GM18907 (cell line): ENCODE measurements around the gene DUOXA1.
"Not testable (repeated sequence)": the region's sequence is repeated elsewhere in the genome, so short reads cannot be mapped to it uniquely, and the experiment has no call there.

Experiments
- ATAC-seq: cut with Tn5 transposase; IDR thresholded peaks from one replicate; pipeline ENCODE4 v1.9.1; 2021; ENCODE audit warnings: mild to moderate bottlenecking, moderate library complexity; ENCODE audit not compliant: unreplicated experiment

The DUOXA1 gene

GRCh38 chr15:45114076-45114750, 15.5 kb downstream of the DUOXA1 start, which contains the start of the genes DUOX2 and DUOXA2:
Gene DUOX2 (minus strand): TSS chr15:45114172. CDS start chr15:45113411, 761 bp downstream.
Gene DUOXA2 (plus strand): TSS chr15:45114326. CDS start chr15:45114606, 280 bp downstream.
- ATAC-seq = no peak

DNA sequence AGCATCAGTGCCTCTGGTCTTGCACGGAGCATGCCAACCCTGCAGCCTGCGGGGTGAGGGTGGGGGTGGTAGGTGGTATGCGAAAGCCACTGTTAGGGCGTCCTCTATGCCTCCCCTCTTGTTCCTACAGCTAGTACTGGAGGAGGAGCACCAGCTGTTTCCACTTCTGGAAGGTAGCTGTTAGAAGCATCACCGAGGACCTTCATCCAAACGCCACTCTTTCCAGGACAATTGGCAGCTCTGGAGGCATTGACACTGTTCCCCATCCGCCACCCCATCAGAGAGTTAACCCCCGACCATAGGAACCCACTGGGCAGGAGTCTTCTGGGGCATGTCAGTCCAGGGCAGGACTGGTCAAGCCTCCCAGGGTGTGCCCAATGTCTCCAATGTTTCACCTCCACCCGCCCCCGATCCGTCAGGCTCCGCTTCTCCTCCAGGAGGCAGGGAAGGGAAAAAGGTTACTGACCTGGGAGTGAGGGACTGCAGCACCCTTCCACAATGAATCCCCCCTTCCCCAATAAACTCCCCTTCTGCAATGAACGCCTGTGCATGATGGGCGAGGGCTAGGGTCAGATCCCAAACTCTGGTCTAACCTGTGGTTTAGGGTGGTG, 16.2 kb downstream of the DUOXA1 start:
- no peak for ATAC-seq

- ATAC-seq = no peak
These were observed 16.9 kb downstream of the DUOXA1 start for GRCh38 chr15:45112591-45113379.

- no peak for ATAC-seq
These were observed 17.5 kb downstream of the DUOXA1 start for GRCh38 chr15:45112143-45112590.

GRCh38 chr15:45111390-45112142, 18.1 kb downstream of the DUOXA1 start:
- no peak for ATAC-seq

DNA sequence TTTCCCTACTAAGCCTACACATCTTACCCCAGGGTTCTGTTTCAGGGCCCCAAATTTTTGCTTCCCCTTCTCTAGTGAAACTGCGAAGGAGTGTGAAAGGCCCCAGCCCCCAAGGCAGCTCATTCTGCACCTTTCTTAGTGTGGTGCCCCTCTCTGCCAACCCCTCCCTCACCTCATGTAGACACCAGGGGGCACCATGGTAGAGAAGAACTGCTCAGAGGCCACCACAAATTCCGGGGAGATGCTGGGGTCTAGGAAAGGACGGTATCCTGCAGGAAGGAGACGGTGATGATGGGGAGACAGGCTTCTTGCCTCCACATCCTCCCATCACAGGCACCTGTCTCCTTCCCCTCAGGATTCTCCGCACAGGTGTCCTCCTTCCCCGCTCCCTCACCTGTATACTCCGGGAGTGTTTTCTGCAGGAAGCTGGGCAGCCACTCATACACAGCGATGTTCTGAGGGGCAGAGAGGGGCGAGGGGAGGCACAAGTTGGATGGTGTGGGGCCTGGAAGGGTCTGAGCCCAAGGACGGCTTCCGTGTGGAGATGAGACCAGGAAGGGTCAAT, 19.3 kb downstream of the DUOXA1 start:
- ATAC-seq = no peak

DNA sequence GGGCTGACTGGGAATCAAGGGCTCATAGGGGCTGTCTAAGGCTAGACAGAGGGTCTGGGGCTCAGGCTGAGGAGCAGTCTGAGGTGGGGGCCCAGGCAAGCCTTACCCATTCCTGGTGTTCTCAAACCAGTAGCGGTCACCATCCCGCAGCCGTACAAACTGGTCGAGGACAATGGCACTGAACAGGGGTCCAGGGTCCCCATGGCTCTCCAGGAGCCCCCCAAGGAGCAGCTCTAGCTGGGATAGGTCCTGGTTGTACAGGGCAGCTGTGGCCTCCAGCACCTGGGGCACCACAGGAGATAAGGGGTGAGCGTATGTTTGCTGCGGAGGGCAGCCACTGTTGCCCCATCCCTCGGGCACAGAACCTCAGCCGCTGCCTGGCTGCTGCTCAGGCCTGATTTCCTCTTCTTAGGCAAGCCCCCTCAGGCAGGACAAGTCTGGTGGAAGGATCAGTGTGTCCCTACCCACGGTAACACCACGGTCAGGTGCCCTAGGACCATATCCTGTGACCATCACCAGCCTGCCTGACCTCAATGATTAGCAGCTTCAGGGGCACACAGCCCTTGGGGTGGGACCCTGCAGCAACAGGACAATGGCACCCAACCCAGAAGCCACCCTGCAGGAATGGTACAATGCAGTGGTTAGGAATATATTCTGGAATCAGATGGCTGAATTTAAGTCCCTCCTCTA, 21.6 kb downstream of the DUOXA1 start:
- ATAC-seq = no peak

- ATAC-seq = no peak
These were observed 23.5 kb downstream of the DUOXA1 start for GRCh38 chr15:45106002-45106790.

GRCh38 chr15:45105586-45105985, 24.1 kb downstream of the DUOXA1 start:
- no peak for ATAC-seq

DNA sequence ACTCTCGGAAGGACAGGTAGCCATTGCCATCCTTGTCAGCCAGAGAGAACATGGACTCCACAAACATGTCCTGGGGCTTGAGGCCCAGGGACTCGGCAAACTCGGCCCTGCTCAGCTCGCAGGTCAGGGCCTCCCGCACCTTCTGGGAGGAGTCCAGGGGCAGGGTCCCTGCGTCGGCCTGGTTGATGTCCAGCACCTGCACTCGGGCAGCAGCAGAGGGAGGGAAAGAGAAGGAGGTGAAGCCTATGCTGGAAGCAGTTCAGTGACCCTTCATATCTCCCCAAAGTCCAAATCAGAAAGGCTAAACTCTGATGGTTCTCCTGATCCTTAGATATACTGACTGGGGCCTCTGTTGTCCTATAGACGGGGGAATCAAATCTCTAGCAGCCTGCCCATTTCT, 25.5 kb downstream of the DUOXA1 start:
- ATAC-seq = not testable (repeated sequence)

DNA sequence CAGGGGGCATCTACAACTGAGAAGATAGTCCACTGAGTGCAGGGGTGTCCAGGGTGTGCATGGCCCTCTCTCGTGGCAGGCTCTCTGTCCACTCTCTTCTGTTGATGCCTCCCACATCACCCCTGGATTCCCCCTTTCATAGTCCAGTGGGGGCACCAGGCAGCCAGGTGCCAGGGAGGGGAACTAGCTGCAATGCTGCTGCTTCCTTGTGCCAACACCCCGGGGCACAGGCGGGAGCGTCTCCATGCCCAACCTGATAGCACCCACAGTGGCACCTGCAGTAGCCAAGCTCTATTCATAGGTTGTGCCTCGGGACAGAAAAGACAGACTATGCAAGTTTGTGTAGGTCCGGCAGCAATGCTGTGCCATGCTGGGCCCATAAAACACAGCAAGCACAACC, 27.5 kb downstream of the DUOXA1 start:
- ATAC-seq = no peak

GRCh38 chr15:45101749-45102148, 27.9 kb downstream of the DUOXA1 start:
- no peak for ATAC-seq

DNA sequence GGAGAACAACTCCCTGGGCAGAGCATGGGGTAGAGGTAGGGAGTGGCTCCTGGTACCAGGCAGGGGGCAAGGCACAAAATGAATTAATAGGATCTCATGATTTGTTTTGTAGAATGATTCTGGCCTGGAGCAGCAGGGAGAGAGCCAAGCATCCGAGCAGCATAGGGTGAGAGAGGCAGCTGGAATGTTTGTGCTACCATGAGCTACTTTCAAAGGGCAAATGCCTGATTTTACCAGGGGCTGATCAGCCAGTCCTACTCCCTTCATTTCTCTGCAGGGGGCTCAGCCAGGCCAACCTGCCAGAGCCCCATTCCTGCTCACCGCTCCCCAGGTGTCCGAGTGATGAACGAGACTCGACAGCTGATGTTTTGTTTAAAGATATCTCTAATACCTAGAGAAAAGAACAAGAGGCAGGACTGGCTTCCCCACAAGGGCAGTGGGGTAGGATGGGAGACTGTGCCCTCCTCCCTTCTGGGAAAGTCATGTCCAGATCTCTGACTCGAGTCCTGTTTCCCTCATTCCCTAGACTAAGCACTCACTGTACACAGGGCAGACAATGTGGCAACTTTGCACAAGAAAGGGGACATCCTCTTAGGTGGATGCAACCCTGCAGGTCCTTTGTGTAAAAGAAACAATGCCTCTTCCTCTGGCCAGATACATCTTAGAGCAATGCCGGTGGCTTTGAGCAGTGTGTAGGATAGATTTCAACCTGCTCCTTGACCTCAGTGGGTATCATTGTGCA, 28.6 kb downstream of the DUOXA1 start:
- ATAC-seq = no peak

GRCh38 chr15:45099549-45100165, 30.0 kb downstream of the DUOXA1 start:
- ATAC-seq = no peak

GRCh38 chr15:45097466-45097865, 32.2 kb downstream of the DUOXA1 start:
- no peak for ATAC-seq

DNA sequence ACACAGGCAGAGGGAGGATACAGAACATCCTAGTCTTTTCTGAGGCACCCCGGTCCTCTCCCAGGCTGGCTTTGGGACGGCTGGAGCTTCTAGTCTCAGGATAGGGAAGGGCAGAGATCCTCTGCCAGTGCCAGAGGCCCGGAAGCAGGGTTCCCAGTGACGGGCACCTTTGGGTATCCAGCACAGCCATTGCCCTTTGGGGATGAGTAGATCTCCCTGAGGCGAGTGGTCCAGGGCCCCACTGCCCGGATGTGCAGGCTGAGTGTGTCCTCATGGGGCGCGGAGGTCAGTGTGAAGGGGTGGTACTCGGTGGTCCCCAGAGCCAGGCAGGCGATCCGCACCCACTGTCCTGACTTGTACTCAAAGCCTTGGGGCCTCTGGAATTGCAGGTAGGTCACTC, 34.0 kb downstream of the DUOXA1 start:
- no peak for ATAC-seq

DNA sequence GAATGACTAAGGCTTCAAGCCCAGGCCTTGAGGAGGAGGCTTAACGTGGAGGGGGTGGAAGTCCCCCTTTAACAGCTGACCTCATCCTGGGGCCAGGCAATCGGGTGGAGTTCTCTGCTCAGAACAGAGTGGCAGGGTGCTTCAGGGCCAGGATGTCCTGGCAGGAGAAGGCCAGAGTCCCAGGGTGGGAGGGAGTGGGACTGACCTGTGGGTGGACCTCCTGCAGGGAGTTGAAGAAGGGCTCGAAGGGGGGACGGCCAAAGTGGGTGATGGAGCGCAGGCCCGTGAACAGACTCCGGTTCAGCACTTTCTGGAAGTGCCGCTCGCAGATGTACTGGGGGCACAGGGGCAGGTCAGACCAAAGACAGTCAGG, 35.3 kb downstream of the DUOXA1 start:
- no peak for ATAC-seq
